Activated CD4-positive, CD25-positive, alpha-beta regulatory T cell treated with anti-CD3 and anti-CD28 coated beads, Interleukin-2, amount 50 U/mL, for 72 hours (primary cell): ENCODE data around the gene SMIM36.
"Not testable (repeated sequence)": the region's sequence is repeated elsewhere in the genome, so short reads cannot be mapped to it uniquely, and the experiment has no call there.

Experiments used
- DNase-seq: peaks from one replicate; pipeline ENCODE4 v3.0.0; 2021

The SMIM36 gene

GRCh38 chr17:55510986-55511721 lies at the start of gene SMIM36:
Gene SMIM36 (minus strand): TSS chr17:55511452.
- no peak for DNase-seq

- no peak for DNase-seq
These were observed 44.5 kb upstream of the SMIM36 start for GRCh38 chr17:55555772-55556171.

GRCh38 chr17:55549140-55549539 lies 37.9 kb upstream of the SMIM36 start:
- no peak for DNase-seq

- no peak for DNase-seq
These were observed 35.9 kb upstream of the SMIM36 start for GRCh38 chr17:55546991-55547664.

- DNase-seq: no peak
These were observed 35.2 kb upstream of the SMIM36 start for GRCh38 chr17:55546481-55546880.

GRCh38 chr17:55545806-55546205 lies 34.6 kb upstream of the SMIM36 start:
- no peak for DNase-seq

GRCh38 chr17:55543709-55544108 lies 32.5 kb upstream of the SMIM36 start:
- no peak for DNase-seq

- DNase-seq: no peak
These were observed 29.3 kb upstream of the SMIM36 start for GRCh38 chr17:55540414-55541091.

- DNase-seq: no peak
These were observed 25.0 kb upstream of the SMIM36 start for GRCh38 chr17:55536205-55536604.

- DNase-seq: no peak
These were observed 22.4 kb upstream of the SMIM36 start for GRCh38 chr17:55533608-55534007.

- DNase-seq: no peak
These were observed 21.4 kb upstream of the SMIM36 start for GRCh38 chr17:55532670-55533069.

GRCh38 chr17:55531053-55531728 lies 19.9 kb upstream of the SMIM36 start:
- no peak for DNase-seq

- no peak for DNase-seq
These were observed 18.8 kb upstream of the SMIM36 start for GRCh38 chr17:55530064-55530463.

- no peak for DNase-seq
These were observed 16.4 kb upstream of the SMIM36 start for GRCh38 chr17:55527540-55528118.

GRCh38 chr17:55524440-55525220 lies 13.4 kb upstream of the SMIM36 start:
- no peak for DNase-seq

- DNase-seq: not testable (repeated sequence)
These were observed 11.8 kb upstream of the SMIM36 start for GRCh38 chr17:55523032-55523431.

GRCh38 chr17:55521186-55521585 lies 9.9 kb upstream of the SMIM36 start:
- no peak for DNase-seq

- no peak for DNase-seq
These were observed 9.2 kb upstream of the SMIM36 start for GRCh38 chr17:55520402-55520801.

- no peak for DNase-seq
These were observed 7.3 kb upstream of the SMIM36 start for GRCh38 chr17:55518510-55518909.

- peak; percentile 75 for DNase-seq
These were observed 2.8 kb upstream of the SMIM36 start for GRCh38 chr17:55513885-55514590.

- DNase-seq: not testable (repeated sequence)
These were observed 3.6 kb downstream of the SMIM36 start for GRCh38 chr17:55507669-55508068.
